ENCODE measurements around the gene YIF1B.
"Not testable (repeated sequence)": the region's sequence is repeated elsewhere in the genome, so short reads cannot be mapped to it uniquely, and the experiment has no call there.

The YIF1B gene

GRCh38 chr19:38315657-38316476 lies at the start of gene YIF1B:
YIF1B (minus strand) TSS chr19:38315947; CDS start chr19:38315917, 30 bp downstream.
- peak; percentile 98 for DNase-seq

GRCh38 chr19:38362946-38363688 lies 47.4 kb upstream of the YIF1B start:
- DNase-seq: not testable (repeated sequence)

- peak; percentile 75 for DNase-seq
Measured at GRCh38 chr19:38362076-38362945, 46.6 kb upstream of the YIF1B start.

- DNase-seq: peak; percentile 85
Measured at GRCh38 chr19:38361633-38362075, 45.9 kb upstream of the YIF1B start.

- no peak for DNase-seq
Measured at GRCh38 chr19:38360839-38361631, 45.3 kb upstream of the YIF1B start.

GRCh38 chr19:38360351-38360750 lies 44.6 kb upstream of the YIF1B start:
- DNase-seq: no peak

GRCh38 chr19:38359242-38360021 lies 43.7 kb upstream of the YIF1B start:
- no peak for DNase-seq

GRCh38 chr19:38358071-38358470 lies 42.3 kb upstream of the YIF1B start:
- no peak for DNase-seq

- no peak for DNase-seq
Measured at GRCh38 chr19:38355728-38356725, 40.3 kb upstream of the YIF1B start.

- no peak for DNase-seq
Measured at GRCh38 chr19:38352611-38353010, 36.9 kb upstream of the YIF1B start.

- no peak for DNase-seq
Measured at GRCh38 chr19:38351865-38352395, 36.2 kb upstream of the YIF1B start.

GRCh38 chr19:38350883-38351282 lies 35.1 kb upstream of the YIF1B start:
- no peak for DNase-seq

- no peak for DNase-seq
Measured at GRCh38 chr19:38346837-38347236, 31.1 kb upstream of the YIF1B start.

GRCh38 chr19:38340927-38341326 lies 25.2 kb upstream of the YIF1B start:
- no peak for DNase-seq

GRCh38 chr19:38339011-38339410 lies 23.3 kb upstream of the YIF1B start:
- DNase-seq: not testable (repeated sequence)

- DNase-seq: no peak
Measured at GRCh38 chr19:38337360-38337653, 21.6 kb upstream of the YIF1B start.

- peak; percentile 89 for DNase-seq
Measured at GRCh38 chr19:38336638-38337359, 21.1 kb upstream of the YIF1B start.

GRCh38 chr19:38335949-38336637 lies 20.3 kb upstream of the YIF1B start:
- DNase-seq: peak; percentile 96

GRCh38 chr19:38333245-38333644 lies 17.5 kb upstream of the YIF1B start:
- no peak for DNase-seq
